Parathyroid adenoma (tissue), 2 donors: ENCODE measurements around the gene IL32.

Source experiments
- H2AFZ ChIP-seq: fragments of 300-600 bp; sonication (generic); one replicate; pipeline ENCODE4 v1.7.0; 2017; ENCODE audit warnings: antibody characterized with exemption, mild to moderate bottlenecking
- H3K27ac ChIP-seq: fragments of 300-600 bp; sonication (generic); one replicate; pipeline ENCODE4 v1.7.0; 2017
- H3K27me3 ChIP-seq: fragments of 300-600 bp; sonication (generic); one replicate; pipeline ENCODE4 v1.7.0; 2017; ENCODE audit warnings: low read length; ENCODE audit not compliant: control insufficient read depth, insufficient read depth
- H3K36me3 ChIP-seq: fragments of 300-600 bp; sonication (generic); one replicate; pipeline ENCODE4 v1.7.0; 2017; ENCODE audit warnings: low read length; ENCODE audit not compliant: control insufficient read depth, insufficient read depth
- H3K4me1 ChIP-seq: fragments of 300-600 bp; sonication (generic); one replicate; pipeline ENCODE4 v1.7.0; 2017; ENCODE audit warnings: control low read depth
- H3K4me2 ChIP-seq: fragments of 300-600 bp; sonication (generic); one replicate; pipeline ENCODE4 v1.7.0; 2017; ENCODE audit warnings: low read length
- H3K4me3 ChIP-seq: fragments of 300-600 bp; sonication (generic); one replicate; pipeline ENCODE4 v1.7.0; 2017; ENCODE audit warnings: low read depth, low read length
- H3K79me2 ChIP-seq: fragments of 300-600 bp; sonication (generic); one replicate; pipeline ENCODE4 v1.7.0; 2017; ENCODE audit warnings: control low read depth
- H3K9ac ChIP-seq: fragments of 300-600 bp; sonication (generic); one replicate; pipeline ENCODE4 v1.7.0; 2017; ENCODE audit warnings: mild to moderate bottlenecking
- H3K9me3 ChIP-seq: fragments of 300-600 bp; sonication (generic); one replicate; pipeline ENCODE4 v1.7.0; 2017; ENCODE audit warnings: low read length; ENCODE audit not compliant: control insufficient read depth
- TF ChIP-seq, protein P1 (sequence below): fragments of 300-600 bp; sonication (generic); IDR thresholded peaks from one replicate; pipeline ENCODE4 v1.7.0; 2017; ENCODE audit warnings: antibody characterized with exemption, mild to moderate bottlenecking
- donor health status: primary hyperparathyroidism.

IL32 gene

DNA sequence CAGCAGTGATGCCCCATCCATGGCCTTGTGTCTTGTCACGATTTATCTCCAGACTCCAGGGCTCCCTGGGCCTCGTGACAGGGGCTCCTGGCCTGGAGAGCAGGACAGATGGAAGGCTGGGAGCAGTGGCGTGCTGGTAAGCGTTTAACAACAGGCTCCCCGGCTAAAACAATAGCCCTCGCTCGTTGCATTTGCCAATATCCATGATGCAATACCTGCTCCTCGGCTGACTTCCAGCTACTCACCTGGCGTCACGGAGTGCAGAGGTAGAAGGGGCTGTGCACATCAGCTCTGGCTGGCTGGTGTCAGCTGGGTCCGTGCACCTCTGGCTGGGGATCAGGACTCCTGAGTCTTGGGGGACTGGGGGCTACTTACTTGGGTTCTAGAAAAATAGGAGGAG, 27.2 kb upstream of the IL32 start:
- Histone ChIP-seq H3K4me3 (no peak overlapping the region), H3K4me1 (no peaks in the 10 kb centered on the region), H3K27me3 (no peaks in the 10 kb centered on the region)

GRCh38 chr16:3038896-3039295, 26.5 kb upstream of the IL32 start:
- no peaks in the 10 kb centered on the region for H3K27me3 ChIP-seq
- no peaks in the 10 kb centered on the region for H3K79me2 ChIP-seq

More for the DNA sequence above, 27.2 kb upstream of the IL32 start:
- H3K79me2 ChIP-seq, result no peaks in the 10 kb centered on the region
- H3K27ac ChIP-seq, result no peak overlapping the region
- no peak overlapping the region for H2AFZ ChIP-seq
- no peaks in the 10 kb centered on the region for H3K9me3 ChIP-seq
- H3K36me3 ChIP-seq, result no peaks in the 10 kb centered on the region
- TF ChIP-seq, protein P1, sequence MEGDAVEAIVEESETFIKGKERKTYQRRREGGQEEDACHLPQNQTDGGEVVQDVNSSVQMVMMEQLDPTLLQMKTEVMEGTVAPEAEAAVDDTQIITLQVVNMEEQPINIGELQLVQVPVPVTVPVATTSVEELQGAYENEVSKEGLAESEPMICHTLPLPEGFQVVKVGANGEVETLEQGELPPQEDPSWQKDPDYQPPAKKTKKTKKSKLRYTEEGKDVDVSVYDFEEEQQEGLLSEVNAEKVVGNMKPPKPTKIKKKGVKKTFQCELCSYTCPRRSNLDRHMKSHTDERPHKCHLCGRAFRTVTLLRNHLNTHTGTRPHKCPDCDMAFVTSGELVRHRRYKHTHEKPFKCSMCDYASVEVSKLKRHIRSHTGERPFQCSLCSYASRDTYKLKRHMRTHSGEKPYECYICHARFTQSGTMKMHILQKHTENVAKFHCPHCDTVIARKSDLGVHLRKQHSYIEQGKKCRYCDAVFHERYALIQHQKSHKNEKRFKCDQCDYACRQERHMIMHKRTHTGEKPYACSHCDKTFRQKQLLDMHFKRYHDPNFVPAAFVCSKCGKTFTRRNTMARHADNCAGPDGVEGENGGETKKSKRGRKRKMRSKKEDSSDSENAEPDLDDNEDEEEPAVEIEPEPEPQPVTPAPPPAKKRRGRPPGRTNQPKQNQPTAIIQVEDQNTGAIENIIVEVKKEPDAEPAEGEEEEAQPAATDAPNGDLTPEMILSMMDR, result no peak
- H3K4me2 ChIP-seq, result no peak overlapping the region
- no peak overlapping the region for H3K9ac ChIP-seq

GRCh38 chr16:3042376-3042775, 23.1 kb upstream of the IL32 start:
- H3K79me2 ChIP-seq, result no peaks in the 10 kb centered on the region
- H2AFZ ChIP-seq, result no peak overlapping the region
- no peak overlapping the region for H3K4me2 ChIP-seq
- no peaks in the 10 kb centered on the region for H3K36me3 ChIP-seq
- H3K9me3 ChIP-seq, result no peaks in the 10 kb centered on the region
- no peak overlapping the region for H3K27ac ChIP-seq
- H3K4me1 ChIP-seq, result peaks cover 3% of the 10 kb centered on the region
- peaks cover 9% of the 10 kb centered on the region for H3K27me3 ChIP-seq
- H3K9ac ChIP-seq, result no peak overlapping the region
- H3K4me3 ChIP-seq, result no peak overlapping the region
- TF ChIP-seq, protein P1, result no peak

More at GRCh38 chr16:3038896-3039295, 26.5 kb upstream of the IL32 start:
- Histone ChIP-seq H3K4me2 (no peak overlapping the region), H3K9ac (no peak overlapping the region), H3K9me3 (no peaks in the 10 kb centered on the region), H3K4me1 (no peaks in the 10 kb centered on the region), H3K36me3 (no peaks in the 10 kb centered on the region), H2AFZ (no peak overlapping the region), H3K4me3 (no peak overlapping the region), H3K27ac (no peak overlapping the region)
- TF ChIP-seq, protein P1, result no peak

GRCh38 chr16:3044708-3045107, 20.7 kb upstream of the IL32 start:
- H3K4me2 ChIP-seq, result no peak overlapping the region
- peaks cover 3% of the 10 kb centered on the region for H3K4me1 ChIP-seq
- no peaks in the 10 kb centered on the region for H3K36me3 ChIP-seq
- H3K27ac ChIP-seq, result no peak overlapping the region
- TF ChIP-seq, protein P1, result no peak
- H3K9me3 ChIP-seq, result no peaks in the 10 kb centered on the region
- no peak overlapping the region for H2AFZ ChIP-seq
- H3K27me3 ChIP-seq, result peaks cover 9% of the 10 kb centered on the region
- no peak overlapping the region for H3K4me3 ChIP-seq
- no peak overlapping the region for H3K9ac ChIP-seq
- no peaks in the 10 kb centered on the region for H3K79me2 ChIP-seq
